ENCODE measurements around the gene KDM4F.

GRCh38 chr11:95065336-95065735 is 16.1 kb downstream of the KDM4F start:
- no peak for TF ChIP-seq CTCF (IDR thresholded peaks at IDR 0.05)
- TF ChIP-seq EZH2phosphoT487 (IDR thresholded peaks at IDR 0.05) = no peak

Measured in neural progenitor cell (in vitro differentiated cells).